Activated naive CD8-positive, alpha-beta T cell (primary cell): ENCODE measurements around the gene HRH1.

Experiments
- H3K27ac Mint-ChIP-seq: one replicate; pipeline ENCODE4 v1.8.0; 2021; ENCODE audit warnings: mixed read lengths
- H3K27me3 Mint-ChIP-seq: one replicate; pipeline ENCODE4 v1.8.0; 2021; ENCODE audit warnings: mixed read lengths
- H3K36me3 Mint-ChIP-seq: one replicate; pipeline ENCODE4 v1.8.0; 2021; ENCODE audit warnings: mixed read lengths
- H3K4me1 Mint-ChIP-seq: one replicate; pipeline ENCODE4 v1.8.0; 2021; ENCODE audit warnings: low read depth, mixed read lengths
- H3K4me3 Mint-ChIP-seq: one replicate; pipeline ENCODE4 v1.8.0; 2021; ENCODE audit warnings: mild to moderate bottlenecking, mixed read lengths
- H3K9me3 Mint-ChIP-seq: one replicate; pipeline ENCODE4 v1.8.0; 2021; ENCODE audit warnings: low read depth, mixed read lengths

The HRH1 gene

DNA sequence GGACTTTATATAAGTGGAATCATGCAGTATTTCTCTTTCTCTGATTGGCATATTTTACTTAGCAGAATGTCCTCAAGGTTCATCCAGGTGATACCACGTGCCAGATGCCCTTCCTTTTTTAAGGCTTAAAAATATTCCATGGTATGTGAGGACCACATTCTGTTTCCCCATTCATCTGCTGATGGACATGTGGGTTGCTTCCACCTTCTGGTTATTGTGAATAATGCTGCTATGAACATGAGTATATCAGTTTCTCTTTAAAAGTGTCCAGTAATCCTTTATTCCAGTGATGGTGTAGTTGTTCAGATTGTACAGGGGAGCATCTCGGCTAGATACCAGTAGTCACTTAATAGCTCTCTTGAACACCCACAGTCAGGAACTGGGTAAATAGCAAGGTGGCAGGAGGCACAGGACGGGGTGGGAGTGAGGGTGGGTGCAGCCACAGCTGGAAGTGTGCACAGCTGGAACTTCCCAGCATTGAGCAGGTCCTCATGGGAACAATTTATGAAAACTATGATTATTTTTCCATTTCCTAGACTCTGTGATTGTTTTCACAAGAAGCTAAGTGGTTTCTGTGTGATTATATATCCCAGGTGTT lies 67.6 kb downstream of the HRH1 start:
- no peak overlapping the region for H3K27ac Mint-ChIP-seq
- no peak overlapping the region for H3K4me3 Mint-ChIP-seq
- H3K9me3 Mint-ChIP-seq, result no peaks in the 10 kb centered on the region
- H3K27me3 Mint-ChIP-seq, result no peaks in the 10 kb centered on the region
- no peaks in the 10 kb centered on the region for H3K36me3 Mint-ChIP-seq
- peaks cover 11% of the 10 kb centered on the region for H3K4me1 Mint-ChIP-seq

DNA sequence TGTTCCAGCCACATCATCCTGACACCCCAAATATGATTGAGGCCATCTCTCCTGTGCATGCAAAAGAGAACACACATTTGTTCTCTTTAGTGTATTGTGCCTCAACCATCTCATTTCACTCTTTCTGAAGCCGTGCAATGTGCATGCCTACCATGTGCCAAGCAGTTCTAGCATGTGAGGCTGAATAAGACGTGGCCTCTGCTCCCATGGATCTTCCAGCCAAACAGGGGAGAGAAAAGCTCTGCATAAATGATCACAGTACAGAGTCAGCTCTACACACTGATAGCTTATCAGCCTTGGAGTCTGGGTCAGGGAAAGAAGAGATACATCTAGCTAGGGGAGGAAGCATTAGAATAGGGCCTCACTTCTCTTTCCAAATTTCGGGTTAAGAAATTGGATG lies 69.7 kb downstream of the HRH1 start:
- Mint-ChIP-seq H3K27me3 (no peaks in the 10 kb centered on the region), H3K36me3 (no peaks in the 10 kb centered on the region), H3K9me3 (no peaks in the 10 kb centered on the region), H3K4me3 (no peak overlapping the region), H3K4me1 (peaks cover 21% of the 10 kb centered on the region), H3K27ac (no peak overlapping the region)

DNA sequence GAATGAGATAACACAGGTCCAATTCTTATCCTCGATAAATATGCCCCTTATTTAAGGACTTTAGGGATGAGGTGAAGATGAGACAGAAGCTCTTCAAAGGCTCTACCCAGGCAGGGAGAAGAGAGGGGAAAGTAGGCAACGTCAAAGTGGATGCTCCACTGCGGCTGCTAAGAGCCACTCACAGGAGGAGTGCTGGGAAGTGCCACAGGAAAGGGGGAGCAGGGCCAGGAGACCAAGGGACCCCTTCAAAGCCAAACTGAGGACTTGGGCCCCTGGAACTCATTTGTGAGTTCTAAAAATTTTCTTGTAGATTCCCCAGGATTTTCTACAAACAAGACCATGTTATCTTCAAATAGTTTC lies 70.6 kb downstream of the HRH1 start:
- H3K27me3 Mint-ChIP-seq, result no peaks in the 10 kb centered on the region
- H3K27ac Mint-ChIP-seq, result peak overlapping the region; percentile 34
- no peak overlapping the region for H3K4me3 Mint-ChIP-seq
- no peaks in the 10 kb centered on the region for H3K36me3 Mint-ChIP-seq
- H3K4me1 Mint-ChIP-seq, result peaks cover 21% of the 10 kb centered on the region
- no peaks in the 10 kb centered on the region for H3K9me3 Mint-ChIP-seq

DNA sequence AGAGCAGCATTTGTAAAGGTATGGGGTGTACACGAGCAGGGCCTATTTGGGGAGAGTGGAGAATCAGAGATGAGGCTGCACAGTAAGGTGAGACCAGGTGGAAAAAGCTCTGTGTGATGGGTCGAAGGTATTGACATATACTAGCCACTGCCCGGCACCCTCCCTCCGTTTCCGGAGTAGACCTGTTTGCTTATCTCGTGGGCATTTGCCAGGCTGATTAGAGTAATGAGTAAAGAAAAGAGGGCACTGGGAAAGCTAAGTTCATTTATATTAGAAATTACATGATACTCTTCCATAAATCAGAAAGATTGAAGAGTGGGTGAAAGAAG lies 71.7 kb downstream of the HRH1 start:
- H3K4me3 Mint-ChIP-seq, result no peak overlapping the region
- H3K27ac Mint-ChIP-seq, result no peak overlapping the region
- H3K36me3 Mint-ChIP-seq, result no peaks in the 10 kb centered on the region

DNA sequence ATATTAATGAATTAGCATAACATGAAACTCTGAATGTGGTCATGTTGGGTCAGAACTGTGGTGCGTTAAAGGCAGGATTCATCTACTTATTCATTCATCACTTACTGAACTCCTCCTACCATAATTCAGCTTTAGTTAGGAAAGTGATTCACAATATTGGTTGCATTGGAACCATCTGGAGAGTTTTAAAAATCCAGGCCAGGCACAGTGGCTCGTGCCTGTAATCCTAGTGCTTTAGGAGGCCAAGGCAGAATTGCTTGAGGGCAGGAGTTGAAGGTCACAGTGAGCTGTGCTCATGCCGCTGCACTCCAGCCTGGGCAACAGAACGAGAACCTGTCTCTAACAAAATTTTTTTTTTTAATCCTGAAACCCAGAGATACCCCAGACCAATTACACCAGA lies 73.7 kb downstream of the HRH1 start:
- Mint-ChIP-seq H3K9me3 (no peaks in the 10 kb centered on the region), H3K27me3 (no peaks in the 10 kb centered on the region), H3K4me1 (peaks cover 21% of the 10 kb centered on the region), H3K27ac (no peak overlapping the region), H3K36me3 (no peaks in the 10 kb centered on the region), H3K4me3 (no peak overlapping the region)

More for the DNA sequence above, 71.7 kb downstream of the HRH1 start:
- no peaks in the 10 kb centered on the region for H3K27me3 Mint-ChIP-seq
- H3K9me3 Mint-ChIP-seq, result no peaks in the 10 kb centered on the region
- H3K4me1 Mint-ChIP-seq, result peaks cover 21% of the 10 kb centered on the region

DNA sequence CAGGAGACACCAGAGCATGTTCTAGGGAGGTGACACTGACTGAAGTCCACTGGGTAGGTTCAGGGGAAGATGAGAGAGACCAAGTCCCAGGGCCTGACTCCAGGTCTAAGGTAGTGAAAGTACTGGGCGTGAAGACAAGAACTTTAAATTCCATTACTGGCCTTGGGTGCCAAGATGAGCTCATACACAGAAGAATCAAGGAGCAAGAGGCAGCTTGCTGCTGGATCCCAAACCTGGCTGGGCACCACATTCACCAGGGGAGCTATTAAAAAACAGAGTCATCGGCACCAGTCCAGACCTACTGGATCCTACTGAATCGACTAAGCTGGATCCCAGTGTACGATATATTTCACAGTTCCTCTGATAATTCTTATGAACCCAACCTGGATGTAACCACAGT lies 75.8 kb downstream of the HRH1 start:
- Mint-ChIP-seq H3K9me3 (no peaks in the 10 kb centered on the region), H3K27ac (no peak overlapping the region), H3K27me3 (peaks cover 5% of the 10 kb centered on the region), H3K4me3 (no peak overlapping the region), H3K36me3 (no peaks in the 10 kb centered on the region), H3K4me1 (peaks cover 20% of the 10 kb centered on the region)

DNA sequence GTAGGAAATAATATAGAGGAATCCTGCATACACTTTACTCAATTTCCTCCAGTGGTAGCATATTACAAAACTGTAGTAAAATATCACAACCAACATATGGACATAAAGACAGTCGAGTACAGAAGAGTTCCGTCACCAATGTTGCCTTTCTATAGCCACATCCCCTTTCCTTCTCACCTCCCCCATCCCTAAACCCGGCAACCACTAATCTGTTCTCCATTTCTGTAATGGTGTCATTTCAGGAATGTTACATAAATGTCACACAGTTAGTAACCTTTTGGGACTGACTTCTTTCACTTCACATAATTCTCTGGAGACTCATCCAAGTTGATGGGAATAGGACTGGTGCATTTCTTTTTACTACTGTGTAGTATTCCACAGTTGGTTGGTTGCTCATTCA lies 76.5 kb downstream of the HRH1 start:
- H3K4me1 Mint-ChIP-seq, result peaks cover 16% of the 10 kb centered on the region
- no peaks in the 10 kb centered on the region for H3K36me3 Mint-ChIP-seq
- no peaks in the 10 kb centered on the region for H3K9me3 Mint-ChIP-seq
- peaks cover 5% of the 10 kb centered on the region for H3K27me3 Mint-ChIP-seq
- H3K4me3 Mint-ChIP-seq, result no peak overlapping the region
- no peak overlapping the region for H3K27ac Mint-ChIP-seq

DNA sequence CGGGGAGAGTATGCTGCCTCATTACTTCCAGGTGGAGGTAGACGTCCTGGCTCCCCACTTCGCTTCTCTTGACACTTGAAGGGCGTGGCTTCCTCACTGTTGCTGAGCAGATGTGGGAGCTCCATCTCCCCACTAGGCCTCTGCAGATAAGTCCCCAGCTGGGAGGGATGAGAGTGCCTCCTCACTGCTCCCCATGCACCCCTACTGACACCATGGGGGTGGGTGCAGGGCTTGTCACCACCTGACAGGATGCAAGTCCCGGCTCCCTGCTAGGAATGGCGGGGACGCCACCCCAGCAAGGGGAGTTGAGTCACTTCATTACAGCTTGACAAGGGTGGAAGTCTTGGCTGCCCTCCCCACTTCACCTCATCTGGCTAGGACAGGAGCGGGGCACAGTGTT lies 81.1 kb downstream of the HRH1 start:
- peaks cover under 1% of the 10 kb centered on the region for H3K36me3 Mint-ChIP-seq
- H3K27me3 Mint-ChIP-seq, result peaks cover 5% of the 10 kb centered on the region
- H3K9me3 Mint-ChIP-seq, result peaks cover 3% of the 10 kb centered on the region
- H3K4me1 Mint-ChIP-seq, result peaks cover 26% of the 10 kb centered on the region
- H3K4me3 Mint-ChIP-seq, result no peak overlapping the region
- H3K27ac Mint-ChIP-seq, result no peak overlapping the region

DNA sequence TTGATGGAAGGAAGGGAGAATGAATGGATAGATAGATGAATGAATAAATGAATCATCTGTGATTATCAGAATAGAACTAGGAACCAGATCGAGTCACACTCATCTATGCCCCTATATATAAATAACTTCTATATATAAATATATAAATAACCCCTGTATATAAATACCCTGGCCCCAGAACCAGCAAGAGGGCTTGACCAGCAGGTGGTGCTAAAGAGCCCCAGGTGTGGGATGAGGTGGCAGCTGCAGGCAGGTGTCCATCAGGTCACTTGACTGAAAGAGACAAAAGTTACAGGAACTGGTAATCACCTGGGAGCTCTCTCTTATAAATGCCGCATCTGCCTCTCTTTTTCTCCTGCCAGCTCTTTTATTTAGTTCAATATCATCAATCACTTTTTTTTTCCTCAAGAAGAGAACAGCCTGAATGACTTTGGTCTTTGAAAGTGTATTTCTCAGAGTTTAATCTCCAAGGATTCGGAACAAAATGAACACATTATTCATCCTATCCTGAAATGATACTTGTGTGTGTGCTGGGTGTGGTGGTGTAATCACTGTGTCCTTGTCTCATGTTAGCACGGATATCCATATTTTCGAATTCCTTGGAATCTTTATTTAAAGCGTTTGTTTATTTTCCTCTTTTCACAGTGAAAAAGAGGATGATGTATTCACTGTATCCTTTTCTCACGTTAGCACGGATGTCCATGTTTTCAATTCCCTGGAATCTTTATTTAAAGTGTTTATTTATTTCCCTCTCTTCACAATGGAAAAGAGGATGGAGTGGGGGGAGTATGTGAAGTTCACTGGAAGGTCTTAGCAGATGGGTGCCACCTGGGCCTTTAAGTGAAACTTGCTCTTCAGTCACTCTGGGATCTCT lies 82.5 kb downstream of the HRH1 start:
- peaks cover 36% of the 10 kb centered on the region for H3K4me1 Mint-ChIP-seq
- peaks cover 5% of the 10 kb centered on the region for H3K27me3 Mint-ChIP-seq
- H3K9me3 Mint-ChIP-seq, result peaks cover 3% of the 10 kb centered on the region
- H3K4me3 Mint-ChIP-seq, result no peak overlapping the region
- H3K36me3 Mint-ChIP-seq, result peaks cover 2% of the 10 kb centered on the region
- H3K27ac Mint-ChIP-seq, result peak overlapping the region; percentile 50

DNA sequence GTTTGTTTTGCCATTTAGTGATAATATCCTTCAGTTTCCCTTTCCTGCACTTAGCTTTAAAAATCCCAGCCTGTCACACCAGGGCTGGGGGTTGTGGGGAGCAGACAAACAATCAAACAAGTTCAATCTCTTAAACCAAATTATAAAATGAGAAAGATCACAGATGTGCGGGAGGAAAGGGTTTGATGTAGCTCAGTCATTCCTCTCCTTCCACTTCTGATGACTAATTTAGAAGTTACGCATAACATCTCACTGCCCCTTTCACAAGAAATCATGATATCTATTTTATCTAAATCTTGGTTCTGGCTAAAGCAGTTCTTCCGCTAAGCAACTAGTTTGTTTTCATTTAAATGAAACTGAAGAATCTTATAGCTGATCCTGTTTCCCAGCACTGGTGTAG lies 83.8 kb downstream of the HRH1 start:
- Mint-ChIP-seq H3K36me3 (peaks cover 2% of the 10 kb centered on the region), H3K27me3 (peaks cover 5% of the 10 kb centered on the region), H3K9me3 (peaks cover 3% of the 10 kb centered on the region), H3K4me3 (peak overlapping the region; percentile 73), H3K27ac (peak overlapping the region; percentile 99), H3K4me1 (peaks cover 36% of the 10 kb centered on the region)

DNA sequence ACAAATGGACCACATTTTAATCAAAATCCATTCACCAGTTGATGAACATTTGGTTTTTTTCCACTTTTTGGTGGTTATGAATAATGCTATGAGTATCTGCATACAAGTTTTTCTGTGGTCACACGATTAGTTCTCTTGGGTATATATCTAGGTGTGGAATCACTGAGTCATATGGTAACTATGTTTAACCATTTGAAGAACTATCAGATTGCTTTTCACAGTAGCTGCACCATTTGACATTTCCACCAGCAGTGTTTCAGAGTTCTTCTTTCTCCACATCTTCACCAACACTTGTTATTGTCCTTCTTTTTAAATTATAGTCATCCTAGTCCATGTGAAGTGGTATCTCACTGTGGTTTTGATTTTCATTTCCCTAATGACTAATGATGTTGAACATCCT lies 84.6 kb downstream of the HRH1 start:
- Mint-ChIP-seq H3K4me3 (peak overlapping the region; percentile 73), H3K27ac (peak overlapping the region; percentile 99), H3K36me3 (peaks cover 2% of the 10 kb centered on the region), H3K27me3 (peaks cover 3% of the 10 kb centered on the region), H3K9me3 (peaks cover 3% of the 10 kb centered on the region), H3K4me1 (peaks cover 36% of the 10 kb centered on the region)

DNA sequence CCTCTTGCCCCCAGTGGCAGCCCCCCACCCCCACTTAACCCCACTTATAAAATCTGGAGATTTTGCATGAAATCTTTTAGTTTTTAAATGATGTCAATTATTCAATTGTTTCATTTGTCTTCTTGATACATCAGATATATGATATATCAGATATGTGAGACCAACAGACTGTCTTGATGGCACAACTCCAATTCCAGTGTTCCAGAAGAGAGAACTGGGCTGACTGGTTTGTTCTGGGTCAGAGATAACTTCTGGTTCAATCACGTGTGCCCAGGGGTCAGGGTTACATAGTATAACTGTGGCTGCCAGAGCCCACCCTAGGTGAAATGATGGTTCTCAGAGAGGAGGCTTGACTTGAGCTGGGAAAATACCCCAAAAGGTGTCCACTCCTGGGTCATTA lies 85.5 kb downstream of the HRH1 start:
- peak overlapping the region; percentile 4 for H3K4me3 Mint-ChIP-seq
- H3K9me3 Mint-ChIP-seq, result peaks cover 3% of the 10 kb centered on the region
- peak overlapping the region; percentile 99 for H3K27ac Mint-ChIP-seq

DNA sequence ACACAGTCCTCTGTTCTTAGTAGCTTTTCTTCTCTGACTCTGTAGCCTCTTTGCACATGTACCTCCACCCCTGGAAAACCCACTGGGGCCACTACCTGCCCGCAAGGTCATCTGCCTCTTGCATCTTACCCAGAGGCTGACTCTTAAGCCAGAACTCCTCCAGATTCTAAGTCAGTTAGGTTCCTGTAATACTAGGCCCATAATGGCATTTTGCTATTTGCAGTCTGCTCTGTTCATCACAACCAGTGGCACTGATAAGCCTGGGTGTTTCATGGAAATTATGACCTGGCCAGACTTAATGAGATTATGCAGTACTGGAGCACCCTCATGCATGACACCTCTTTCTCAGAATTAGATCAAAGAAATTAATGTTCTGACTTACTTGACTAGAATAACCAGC lies 86.2 kb downstream of the HRH1 start:
- H3K36me3 Mint-ChIP-seq, result peaks cover 2% of the 10 kb centered on the region
- H3K9me3 Mint-ChIP-seq, result peaks cover 3% of the 10 kb centered on the region
- H3K4me3 Mint-ChIP-seq, result peak overlapping the region; percentile 75
- H3K4me1 Mint-ChIP-seq, result peaks cover 36% of the 10 kb centered on the region
- H3K27ac Mint-ChIP-seq, result peak overlapping the region; percentile 99
- H3K27me3 Mint-ChIP-seq, result no peaks in the 10 kb centered on the region

More for the DNA sequence above, 85.5 kb downstream of the HRH1 start:
- Mint-ChIP-seq H3K4me1 (peaks cover 36% of the 10 kb centered on the region), H3K27me3 (no peaks in the 10 kb centered on the region), H3K36me3 (peaks cover 2% of the 10 kb centered on the region)

DNA sequence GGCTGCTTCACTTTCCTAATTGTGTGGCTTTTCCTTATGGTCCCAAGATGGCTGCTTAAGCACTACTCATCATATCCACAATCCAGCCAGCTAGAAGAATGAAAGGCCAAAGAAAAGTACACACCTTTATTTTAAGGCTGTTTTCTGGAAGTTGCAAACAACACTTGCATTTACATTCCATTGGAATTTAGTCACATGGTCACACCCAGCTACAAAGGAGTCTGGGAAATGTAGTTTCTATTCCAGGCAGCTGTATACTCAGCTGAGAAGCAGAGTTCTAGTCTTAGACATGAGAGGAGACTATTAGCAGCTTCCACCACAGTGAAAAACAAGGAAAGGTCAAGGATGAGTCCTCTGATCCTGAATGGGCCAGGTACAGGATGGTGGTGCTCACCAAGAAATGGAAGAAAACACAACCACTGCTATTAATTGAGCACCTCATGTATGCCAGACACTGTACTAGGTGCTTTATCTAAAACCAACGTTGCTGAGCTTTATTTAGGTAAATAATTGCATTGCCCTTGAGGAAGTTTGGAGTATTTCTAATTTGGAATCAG lies 89.9 kb downstream of the HRH1 start:
- H3K27ac Mint-ChIP-seq, result no peak overlapping the region
- peaks cover 21% of the 10 kb centered on the region for H3K4me1 Mint-ChIP-seq
- H3K4me3 Mint-ChIP-seq, result no peak overlapping the region
- no peaks in the 10 kb centered on the region for H3K9me3 Mint-ChIP-seq
- H3K27me3 Mint-ChIP-seq, result no peaks in the 10 kb centered on the region
- H3K36me3 Mint-ChIP-seq, result peaks cover 2% of the 10 kb centered on the region

DNA sequence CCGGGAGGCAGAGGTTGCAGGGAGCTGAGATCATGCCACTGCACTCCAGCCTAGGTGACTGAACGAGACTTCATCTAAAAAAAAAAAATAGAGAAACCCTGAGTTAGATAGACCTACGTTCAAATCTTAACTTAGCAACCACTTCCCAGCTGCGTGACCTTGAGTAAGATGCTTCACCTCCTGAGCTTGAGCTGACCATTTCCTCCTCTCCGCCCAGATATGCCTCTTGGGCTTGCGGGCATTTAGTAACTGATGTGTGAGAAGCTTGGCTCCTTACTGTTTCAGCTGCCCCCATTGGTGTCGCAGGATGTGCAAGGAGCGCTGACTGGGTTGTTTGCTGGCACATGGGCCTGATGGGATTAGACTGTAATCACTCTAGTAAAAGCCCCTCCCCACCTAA lies 91.0 kb downstream of the HRH1 start:
- no peaks in the 10 kb centered on the region for H3K27me3 Mint-ChIP-seq
- peaks cover 12% of the 10 kb centered on the region for H3K4me1 Mint-ChIP-seq
- H3K9me3 Mint-ChIP-seq, result no peaks in the 10 kb centered on the region
- H3K27ac Mint-ChIP-seq, result no peak overlapping the region
- peaks cover 2% of the 10 kb centered on the region for H3K36me3 Mint-ChIP-seq
- no peak overlapping the region for H3K4me3 Mint-ChIP-seq
